Cortex of kidney (tissue), 1 donor: ENCODE measurements around the gene TANC1.

Source experiments
- DNase-seq: peaks from one replicate; lab custom pipeline; 2025; lab: John Stamatoyannopoulos, UW

The TANC1 gene

GRCh38 chr2:159267921-159268320 is 299.5 kb downstream of the TANC1 start:
- no peak for DNase-seq

GRCh38 chr2:159270744-159271379 is 302.4 kb downstream of the TANC1 start:
- DNase-seq, result no peak

GRCh38 chr2:159272156-159272555 is 303.7 kb downstream of the TANC1 start:
- DNase-seq, result no peak

- DNase-seq, result no peak
Measured at GRCh38 chr2:159275111-159275510, 306.7 kb downstream of the TANC1 start.

GRCh38 chr2:159279700-159280099 is 311.3 kb downstream of the TANC1 start:
- no peak for DNase-seq

GRCh38 chr2:159281002-159281401 is 312.6 kb downstream of the TANC1 start:
- DNase-seq, result no peak
